C1 segment of cervical spinal cord (tissue), 14 donors: Measurements from ENCODE around the gene PDSS1.

Source experiments
- DNase-seq, 14 donors: peaks; one replicate each; lab custom pipeline; 2025; lab: John Stamatoyannopoulos, UW

PDSS1 gene

GRCh38 chr10:26792758-26793495 is 95.4 kb downstream of the PDSS1 start:
- peak in 1 of 14 donors; percentile 61 for DNase-seq
